WTC11 (cell line): Measurements from ENCODE around the gene FAS. TPM values are rescaled to one million over a fixed set of nuclear protein-coding genes. Genes with fewer than 3 reads are reported as not detected.
"Not testable (repeated sequence)": the region's sequence is repeated elsewhere in the genome, so short reads cannot be mapped to it uniquely, and the experiment has no call there.

Experiments used
- ATAC-seq: fragments of 200-7000 bp; cut with Tn5 transposase; 2 replicates; pipeline ENCODE4 v1.10.0; 2021; ENCODE audit warnings: mild to moderate bottlenecking, moderate library complexity
- CTCF ChIA-PET: fragments of 300-600 bp; sonication (Branson Sonifier 250); formaldehyde crosslinking; loops from one replicate; lab custom pipeline; 2021; ENCODE audit warnings: antibody characterized with exemption; lab: Charles Lee
- POLR2A ChIA-PET: fragments of 350-600 bp; sonication (Branson Sonifier 250); formaldehyde crosslinking; loops from one replicate; lab custom pipeline; 2021; ENCODE audit warnings: antibody characterized with exemption; lab: Charles Lee
- DNase-seq: peaks from one replicate; pipeline ENCODE4 v3.0.0; 2021; ENCODE audit warnings: low spot score
- H3K27ac Mint-ChIP-seq: 2 replicates; pipeline ENCODE4 v1.8.0; 2021; ENCODE audit warnings: mixed read lengths
- H3K27me3 Mint-ChIP-seq: 2 replicates; pipeline ENCODE4 v1.8.0; 2021; ENCODE audit warnings: low read depth, mild to moderate bottlenecking, moderate library complexity, mixed read lengths
- H3K36me3 Mint-ChIP-seq: 2 replicates; pipeline ENCODE4 v1.8.0; 2021; ENCODE audit warnings: mixed read lengths
- H3K4me1 Mint-ChIP-seq: 2 replicates; pipeline ENCODE4 v1.8.0; 2022; ENCODE audit warnings: mixed read lengths
- H3K4me3 Mint-ChIP-seq: 2 replicates; pipeline ENCODE4 v1.8.0; 2021; ENCODE audit warnings: mild to moderate bottlenecking, moderate library complexity, mixed read lengths
- H3K9me3 Mint-ChIP-seq: 2 replicates; pipeline ENCODE4 v1.8.0; 2021; ENCODE audit warnings: mixed read lengths
- CREM ChIP-seq: sonication (generic); formaldehyde crosslinking; IDR thresholded peaks from 2 replicates; pipeline ENCODE4 v1.8.1; 2022; ENCODE audit warnings: mild to moderate bottlenecking, missing genetic modification reagents, moderate library complexity
- ETV6 ChIP-seq: sonication (generic); formaldehyde crosslinking; IDR thresholded peaks from 2 replicates; pipeline ENCODE4 v1.8.1; 2022; ENCODE audit warnings: mild to moderate bottlenecking, missing genetic modification reagents
- FOXJ3 ChIP-seq: sonication (generic); formaldehyde crosslinking; IDR thresholded peaks from 2 replicates; pipeline ENCODE4 v1.9.0; 2021; ENCODE audit warnings: missing genetic modification reagents, mild to moderate bottlenecking, borderline replicate concordance
- MAX ChIP-seq: sonication (generic); formaldehyde crosslinking; IDR thresholded peaks from 2 replicates; pipeline ENCODE4 v1.8.0; 2022; ENCODE audit warnings: mild to moderate bottlenecking, missing genetic modification reagents
- MLX ChIP-seq: sonication (generic); formaldehyde crosslinking; IDR thresholded peaks from 2 replicates; pipeline ENCODE4 v1.8.1; 2023; ENCODE audit warnings: mild to moderate bottlenecking, missing genetic modification reagents, moderate library complexity
- MXD4 ChIP-seq: fragments of 250-450 bp; sonication (Bioruptor Pico); IDR thresholded peaks from 2 replicates; pipeline ENCODE4 v1.8.0; 2021; ENCODE audit warnings: mild to moderate bottlenecking, moderate library complexity, borderline replicate concordance
- NFE2L1 ChIP-seq: sonication (generic); formaldehyde crosslinking; IDR thresholded peaks from 2 replicates; pipeline ENCODE4 v1.8.1; 2023; ENCODE audit warnings: missing genetic modification reagents
- NR1H2 ChIP-seq: sonication (generic); formaldehyde crosslinking; IDR thresholded peaks from 2 replicates; pipeline ENCODE4 v1.9.0; 2021; ENCODE audit warnings: mild to moderate bottlenecking, moderate library complexity, missing genetic modification reagents
- SMAD4 ChIP-seq: sonication (generic); formaldehyde crosslinking; IDR thresholded peaks from 2 replicates; pipeline ENCODE4 v1.8.0; 2022; ENCODE audit warnings: mild to moderate bottlenecking, missing genetic modification reagents
- SP1 ChIP-seq: sonication (generic); formaldehyde crosslinking; conservative IDR thresholded peaks from 2 replicates; pipeline ENCODE4 v1.8.1; 2022; ENCODE audit warnings: missing genetic modification reagents
- ZNF121 ChIP-seq: sonication (generic); formaldehyde crosslinking; IDR thresholded peaks from 2 replicates; pipeline ENCODE4 v1.8.0; 2023; ENCODE audit warnings: missing genetic modification reagents
- ZNF671 ChIP-seq: fragments of 250-450 bp; sonication (Bioruptor Pico); IDR thresholded peaks from 2 replicates; pipeline ENCODE4 v1.8.0; 2021; ENCODE audit warnings: mild to moderate bottlenecking
- total RNA-seq: library from RNA; stranded (reverse); gene quantifications from 3 replicates; pipeline ENCODE4 v1.2.3, GENCODE V29; 2021
- TF ChIP-seq, protein P1 (sequence below): sonication (generic); formaldehyde crosslinking; IDR thresholded peaks from 2 replicates; pipeline ENCODE4 v1.8.0; 2022; ENCODE audit warnings: mild to moderate bottlenecking, missing genetic modification reagents
- TF ChIP-seq, protein P2 (sequence below): fragments of 250-450 bp; sonication (Bioruptor Pico); IDR thresholded peaks from 2 replicates; pipeline ENCODE4 v1.9.0; 2021; ENCODE audit warnings: moderate library complexity, mild to moderate bottlenecking, inconsistent platforms, borderline replicate concordance

FAS gene
- total RNA-seq, 1 experiment from 2014 or later, result 4.1 TPM

DNA sequence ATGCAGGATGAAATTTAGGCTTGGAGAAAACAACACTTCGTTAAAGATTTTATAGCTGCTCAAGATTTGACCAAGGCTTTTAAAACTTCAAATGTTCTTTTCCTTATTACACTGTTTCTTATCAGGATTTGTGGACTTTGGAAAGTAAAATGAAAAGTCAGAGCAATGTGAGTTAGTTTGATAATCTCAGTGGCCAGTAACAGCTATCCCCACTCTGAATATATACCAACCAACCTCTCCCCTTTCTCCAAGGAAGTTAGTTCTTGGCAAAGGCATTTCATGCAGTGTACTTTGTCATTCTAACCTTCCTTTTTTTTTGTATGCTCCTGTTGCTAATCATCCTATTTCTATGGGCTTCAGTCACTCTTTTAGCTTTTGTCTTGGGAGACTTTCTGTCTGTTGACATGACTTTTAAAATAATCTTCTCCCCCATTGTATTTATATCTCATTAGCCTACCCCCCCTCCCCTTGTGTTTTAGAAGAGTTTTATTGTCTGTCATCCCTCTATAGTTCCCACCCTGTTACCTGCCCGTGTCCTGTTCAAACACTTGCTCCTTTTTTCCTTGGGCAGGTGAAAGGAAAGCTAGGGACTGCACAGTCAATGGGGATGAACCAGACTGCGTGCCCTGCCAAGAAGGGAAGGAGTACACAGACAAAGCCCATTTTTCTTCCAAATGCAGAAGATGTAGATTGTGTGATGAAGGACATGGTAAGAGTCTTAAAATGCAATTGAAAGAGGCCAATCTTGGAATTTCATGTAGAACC lies 16.7 kb downstream of the FAS start:
- no peak overlapping the region for H3K27ac Mint-ChIP-seq
- ChIA-PET CTCF (interaction anchor here (0.9 kb wide), 1 partner anchor 22 kb away, joined by 4 read pairs; no protein-coding TSS in a partner anchor), POLR2A (no interaction called here)
- H3K27me3 Mint-ChIP-seq, result no peaks in the 10 kb centered on the region
- TF ChIP-seq FOXJ3, result no peak
- no peak for TF ChIP-seq MXD4 (CRISPR knock-in tag)
- TF ChIP-seq NR1H2 (CRISPR knock-in tag), result no peak
- TF ChIP-seq, protein P1, sequence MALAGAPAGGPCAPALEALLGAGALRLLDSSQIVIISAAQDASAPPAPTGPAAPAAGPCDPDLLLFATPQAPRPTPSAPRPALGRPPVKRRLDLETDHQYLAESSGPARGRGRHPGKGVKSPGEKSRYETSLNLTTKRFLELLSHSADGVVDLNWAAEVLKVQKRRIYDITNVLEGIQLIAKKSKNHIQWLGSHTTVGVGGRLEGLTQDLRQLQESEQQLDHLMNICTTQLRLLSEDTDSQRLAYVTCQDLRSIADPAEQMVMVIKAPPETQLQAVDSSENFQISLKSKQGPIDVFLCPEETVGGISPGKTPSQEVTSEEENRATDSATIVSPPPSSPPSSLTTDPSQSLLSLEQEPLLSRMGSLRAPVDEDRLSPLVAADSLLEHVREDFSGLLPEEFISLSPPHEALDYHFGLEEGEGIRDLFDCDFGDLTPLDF, result no peak
- TF ChIP-seq SP1 (CRISPR knock-in tag), result no peak
- TF ChIP-seq ZNF121 (CRISPR knock-in tag), result no peak
- H3K36me3 Mint-ChIP-seq, result no peaks in the 10 kb centered on the region
- H3K9me3 Mint-ChIP-seq, result no peaks in the 10 kb centered on the region
- peaks cover 15% of the 10 kb centered on the region for H3K4me1 Mint-ChIP-seq
- DNase-seq (no peak), ATAC-seq (no peak)
- no peak overlapping the region for H3K4me3 Mint-ChIP-seq

GRCh38 chr10:89018700-89019346 lies 28.2 kb downstream of the FAS start:
- H3K4me3 Mint-ChIP-seq, POLR2A ChIA-PET, H3K4me1 Mint-ChIP-seq, H3K27ac Mint-ChIP-seq, ATAC-seq, H3K27me3 Mint-ChIP-seq, DNase-seq, CTCF ChIA-PET: not testable (repeated sequence)
- peaks cover 30% of the 10 kb centered on the region for H3K9me3 Mint-ChIP-seq
- peaks cover 24% of the 10 kb centered on the region for H3K36me3 Mint-ChIP-seq

DNA sequence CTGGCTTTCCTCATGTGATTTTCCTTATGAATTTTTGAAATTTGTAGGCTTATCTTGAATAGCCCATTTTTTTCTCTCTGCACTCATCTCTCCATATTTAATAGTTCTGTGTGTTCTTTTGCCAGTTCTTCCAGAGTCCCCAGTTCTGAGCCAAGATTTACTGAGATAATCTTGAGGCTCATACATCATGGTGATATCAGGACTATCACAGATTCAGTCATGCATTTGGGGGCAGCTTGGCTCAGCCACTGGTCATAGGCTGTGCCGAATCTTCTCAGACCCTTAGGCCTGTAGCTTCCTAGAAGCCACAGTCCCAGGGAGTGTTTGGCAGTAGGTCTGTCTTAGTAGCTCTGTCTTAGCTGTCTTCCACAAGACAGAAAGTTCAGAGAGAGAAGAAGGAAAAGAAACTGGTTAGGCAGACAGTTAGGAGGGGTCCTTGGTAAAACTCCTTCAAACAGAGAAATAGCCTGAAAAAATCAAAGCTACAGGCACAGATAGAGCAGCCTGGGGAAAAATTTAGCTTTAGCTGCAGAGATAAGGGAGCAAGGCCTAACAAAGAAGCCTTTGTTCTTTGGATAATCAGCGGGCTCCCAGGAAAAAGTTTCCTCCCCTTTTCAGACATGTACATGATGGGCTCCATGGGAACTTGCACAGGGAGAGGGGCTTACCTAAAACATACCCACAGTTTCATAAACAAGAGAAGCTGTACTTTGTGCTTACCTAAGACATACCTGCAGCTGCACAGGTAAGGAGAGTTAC lies 29.1 kb downstream of the FAS start:
- TF ChIP-seq, protein P2, sequence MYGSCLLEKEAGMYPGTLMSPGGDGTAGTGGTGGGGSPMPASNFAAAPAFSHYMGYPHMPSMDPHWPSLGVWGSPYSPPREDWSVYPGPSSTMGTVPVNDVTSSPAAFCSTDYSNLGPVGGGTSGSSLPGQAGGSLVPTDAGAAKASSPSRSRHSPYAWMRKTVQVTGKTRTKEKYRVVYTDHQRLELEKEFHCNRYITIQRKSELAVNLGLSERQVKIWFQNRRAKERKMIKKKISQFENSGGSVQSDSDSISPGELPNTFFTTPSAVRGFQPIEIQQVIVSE (CRISPR knock-in tag), result no peak
- TF ChIP-seq ZNF671 (CRISPR knock-in tag), result no peak
- no peak for TF ChIP-seq CREM (CRISPR knock-in tag)
- no peak for TF ChIP-seq NR1H2 (CRISPR knock-in tag)
- no peak for TF ChIP-seq SMAD4 (CRISPR knock-in tag)
- TF ChIP-seq ETV6 (CRISPR knock-in tag), result no peak
- TF ChIP-seq NFE2L1 (CRISPR knock-in tag), result no peak
- no peak for TF ChIP-seq MLX
- TF ChIP-seq MAX (CRISPR knock-in tag), result no peak
- ChIA-PET POLR2A (no interaction called here), CTCF (interaction anchor here (1.3 kb wide), 1 partner anchor 87 kb away, joined by 5 read pairs; no protein-coding TSS in a partner anchor)
- no peak for ATAC-seq
- H3K9me3 Mint-ChIP-seq, result peaks cover 30% of the 10 kb centered on the region
- no peaks in the 10 kb centered on the region for H3K4me1 Mint-ChIP-seq
- H3K27me3 Mint-ChIP-seq, result no peaks in the 10 kb centered on the region
- DNase-seq, result no peak
- no peak overlapping the region for H3K4me3 Mint-ChIP-seq
- no peak overlapping the region for H3K27ac Mint-ChIP-seq
- peaks cover 24% of the 10 kb centered on the region for H3K36me3 Mint-ChIP-seq

- ATAC-seq, POLR2A ChIA-PET, H3K4me1 Mint-ChIP-seq, H3K27me3 Mint-ChIP-seq, H3K27ac Mint-ChIP-seq, DNase-seq, CTCF ChIA-PET, H3K4me3 Mint-ChIP-seq: not testable (repeated sequence)
- peaks cover 30% of the 10 kb centered on the region for H3K9me3 Mint-ChIP-seq
- peaks cover 24% of the 10 kb centered on the region for H3K36me3 Mint-ChIP-seq
Measured at GRCh38 chr10:89021526-89021925, 30.9 kb downstream of the FAS start.
